ENCODE results near the gene ARHGEF10L.

Gene ARHGEF10L

DNA sequence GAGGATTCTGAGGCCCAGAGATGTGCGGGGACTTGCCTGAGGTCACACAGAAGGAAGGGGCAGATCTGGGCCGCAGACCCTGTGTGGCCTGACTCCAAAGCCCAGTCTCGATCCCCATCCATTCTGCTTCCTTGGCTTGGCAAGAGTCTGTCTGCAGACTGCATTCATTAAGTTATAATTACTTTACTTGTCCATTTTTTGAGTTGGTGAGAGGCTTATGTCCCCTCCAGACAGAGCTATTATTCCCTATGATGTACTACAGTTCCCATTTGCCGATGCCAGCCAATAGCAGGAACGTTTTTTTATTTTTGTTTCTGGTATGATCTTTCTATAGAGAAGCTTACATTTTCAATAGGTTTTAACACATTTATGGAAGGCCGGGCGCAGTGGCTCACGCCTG, 101.5 kb downstream of the ARHGEF10L start:
- TF ChIP-seq, protein P1, sequence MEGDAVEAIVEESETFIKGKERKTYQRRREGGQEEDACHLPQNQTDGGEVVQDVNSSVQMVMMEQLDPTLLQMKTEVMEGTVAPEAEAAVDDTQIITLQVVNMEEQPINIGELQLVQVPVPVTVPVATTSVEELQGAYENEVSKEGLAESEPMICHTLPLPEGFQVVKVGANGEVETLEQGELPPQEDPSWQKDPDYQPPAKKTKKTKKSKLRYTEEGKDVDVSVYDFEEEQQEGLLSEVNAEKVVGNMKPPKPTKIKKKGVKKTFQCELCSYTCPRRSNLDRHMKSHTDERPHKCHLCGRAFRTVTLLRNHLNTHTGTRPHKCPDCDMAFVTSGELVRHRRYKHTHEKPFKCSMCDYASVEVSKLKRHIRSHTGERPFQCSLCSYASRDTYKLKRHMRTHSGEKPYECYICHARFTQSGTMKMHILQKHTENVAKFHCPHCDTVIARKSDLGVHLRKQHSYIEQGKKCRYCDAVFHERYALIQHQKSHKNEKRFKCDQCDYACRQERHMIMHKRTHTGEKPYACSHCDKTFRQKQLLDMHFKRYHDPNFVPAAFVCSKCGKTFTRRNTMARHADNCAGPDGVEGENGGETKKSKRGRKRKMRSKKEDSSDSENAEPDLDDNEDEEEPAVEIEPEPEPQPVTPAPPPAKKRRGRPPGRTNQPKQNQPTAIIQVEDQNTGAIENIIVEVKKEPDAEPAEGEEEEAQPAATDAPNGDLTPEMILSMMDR (IDR thresholded peaks at IDR 0.05; ENCODE audit: insufficient read depth, low read depth, low read length, missing control alignments), result no peak
- no peak for DNase-seq (ENCODE audit: low read depth)
- no peak overlapping the region for H3K4me3 ChIP-seq (ENCODE audit: low read depth, low read length)

DNA sequence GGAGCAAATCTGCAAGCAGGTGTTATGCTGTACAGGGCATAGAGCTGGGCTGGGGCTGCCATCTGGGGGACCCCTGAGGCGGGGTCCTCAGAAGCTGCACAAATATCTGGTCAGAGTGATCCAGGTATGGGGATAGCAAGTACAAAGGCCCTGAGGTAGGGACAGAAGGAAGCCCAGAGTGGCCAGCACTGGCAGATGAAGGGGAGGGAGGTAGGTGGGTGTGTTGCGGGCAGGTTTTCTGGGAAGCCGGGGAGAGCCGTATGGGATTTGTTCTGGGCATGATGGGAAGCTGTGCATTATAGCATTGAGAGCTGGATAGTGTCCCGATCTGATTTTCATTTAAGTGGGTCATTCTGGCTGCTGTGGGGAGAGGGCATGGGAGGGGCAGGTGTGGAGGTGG, 102.7 kb downstream of the ARHGEF10L start:
- no peak overlapping the region for H3K4me3 ChIP-seq (ENCODE audit: low read depth, low read length)
- no peak for DNase-seq (ENCODE audit: low read depth)
- TF ChIP-seq, protein P1 (IDR thresholded peaks at IDR 0.05; ENCODE audit: insufficient read depth, low read depth, low read length, missing control alignments), result no peak

DNA sequence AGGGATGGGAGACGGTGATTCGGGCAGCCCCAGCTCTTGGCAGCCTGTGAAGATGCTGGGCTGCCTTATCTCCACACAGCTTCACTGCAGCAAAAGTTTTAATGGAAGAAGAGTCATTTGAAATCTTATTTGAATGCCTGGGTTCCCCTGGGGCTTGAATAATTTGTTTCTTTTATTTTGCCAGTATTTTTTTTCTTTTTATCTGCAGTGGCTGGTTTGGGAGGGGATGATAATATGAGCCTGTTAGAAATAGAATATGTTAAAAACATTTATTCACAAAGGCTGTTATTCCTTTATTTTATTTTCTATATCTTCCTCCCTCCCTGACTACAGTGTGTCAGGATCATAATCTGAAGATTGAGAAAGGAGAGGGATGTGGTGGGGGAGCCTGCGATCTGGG, 103.4 kb downstream of the ARHGEF10L start:
- no peak overlapping the region for H3K4me3 ChIP-seq (ENCODE audit: low read depth, low read length)
- TF ChIP-seq, protein P1 (IDR thresholded peaks at IDR 0.05; ENCODE audit: insufficient read depth, low read depth, low read length, missing control alignments), result no peak
- no peak for DNase-seq (ENCODE audit: low read depth)

DNA sequence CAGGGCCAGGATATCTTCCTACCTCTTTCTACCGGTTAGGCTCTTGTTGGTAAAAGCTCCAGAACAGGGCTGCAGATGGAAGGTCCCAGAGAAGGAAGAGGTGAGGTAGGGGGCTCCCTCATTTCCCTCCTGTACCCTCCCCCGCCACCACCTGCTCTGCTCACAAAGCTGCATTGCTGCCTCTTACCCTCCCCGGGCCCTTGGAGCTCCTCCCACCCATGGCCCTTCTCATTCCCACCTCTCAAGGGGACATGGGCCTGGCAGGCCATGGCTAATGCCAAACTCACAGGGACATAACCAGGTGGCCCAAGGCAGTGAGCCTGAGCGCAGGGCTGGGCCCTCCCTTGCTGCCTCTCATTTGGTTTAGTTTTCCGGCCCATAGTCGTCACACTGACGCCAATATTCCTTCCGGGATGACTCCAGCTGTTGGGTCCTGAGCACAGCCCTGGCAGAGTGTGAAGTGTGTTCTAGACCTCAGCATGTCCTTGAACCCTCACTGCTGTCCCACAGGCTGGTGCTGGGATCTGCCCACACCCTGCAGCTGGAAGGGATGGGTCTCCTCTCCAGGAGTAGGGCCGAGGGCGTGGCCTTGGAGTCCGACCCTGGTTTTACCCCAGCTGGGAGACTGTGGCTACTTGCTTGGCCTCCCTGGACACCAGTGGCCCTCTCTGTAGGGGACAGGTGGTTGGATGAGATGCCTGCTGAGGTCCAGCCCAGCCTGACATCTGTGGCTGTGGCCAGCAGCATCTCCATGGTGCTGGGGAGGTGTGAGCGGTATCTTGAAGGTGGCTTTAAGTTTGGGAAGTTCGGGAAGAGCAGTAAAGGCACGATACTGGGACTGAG, 104.6 kb downstream of the ARHGEF10L start:
- TF ChIP-seq, protein P1 (IDR thresholded peaks at IDR 0.05; ENCODE audit: insufficient read depth, low read depth, low read length, missing control alignments), result no peak
- no peak for DNase-seq (ENCODE audit: low read depth)
- no peak overlapping the region for H3K4me3 ChIP-seq (ENCODE audit: low read depth, low read length)

DNA sequence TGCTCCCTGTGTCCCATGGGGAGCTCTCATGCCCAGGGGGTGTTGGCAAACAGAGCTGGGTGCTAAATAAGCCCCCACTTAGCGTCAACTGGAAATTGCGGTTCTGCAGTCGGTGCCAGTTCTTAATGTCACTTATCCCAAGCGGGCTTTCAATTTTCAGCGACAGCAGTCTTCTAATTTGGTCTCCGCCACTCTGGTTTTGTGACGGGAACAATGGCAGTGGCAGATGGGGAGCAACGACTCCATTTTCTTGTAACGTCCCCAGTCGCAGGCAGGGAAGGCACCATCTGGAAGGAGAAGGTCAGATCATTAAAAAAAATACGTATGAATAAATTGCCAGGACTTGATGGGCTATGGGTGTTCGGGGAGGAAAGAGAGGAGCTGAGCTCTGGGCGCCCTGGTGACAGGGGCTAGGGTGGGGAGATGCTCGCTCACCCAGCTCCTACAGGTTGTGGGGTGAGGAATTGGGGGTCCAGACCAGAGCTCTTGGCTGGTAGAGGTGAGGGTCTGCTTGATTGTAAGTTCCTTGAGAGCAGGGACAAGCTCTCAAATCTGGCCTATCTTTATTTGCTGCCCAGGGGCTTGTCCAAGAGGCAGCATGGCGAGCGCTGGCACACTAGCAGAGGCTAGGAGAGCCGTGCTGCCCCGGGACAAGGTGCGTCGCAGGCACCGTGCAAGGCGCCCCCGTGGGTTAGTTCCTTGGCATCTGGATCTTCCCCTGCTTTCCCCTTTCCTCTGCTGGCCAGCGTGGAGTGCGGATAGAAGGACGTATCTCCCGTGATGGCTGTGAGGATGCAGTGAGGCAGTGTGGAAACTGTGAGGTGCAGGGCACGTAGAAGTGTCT, 105.8 kb downstream of the ARHGEF10L start:
- TF ChIP-seq, protein P1 (IDR thresholded peaks at IDR 0.05; ENCODE audit: insufficient read depth, low read depth, low read length, missing control alignments), result no peak
- H3K4me3 ChIP-seq (ENCODE audit: low read depth, low read length), result no peak overlapping the region
- DNase-seq (ENCODE audit: low read depth), result no peak

DNA sequence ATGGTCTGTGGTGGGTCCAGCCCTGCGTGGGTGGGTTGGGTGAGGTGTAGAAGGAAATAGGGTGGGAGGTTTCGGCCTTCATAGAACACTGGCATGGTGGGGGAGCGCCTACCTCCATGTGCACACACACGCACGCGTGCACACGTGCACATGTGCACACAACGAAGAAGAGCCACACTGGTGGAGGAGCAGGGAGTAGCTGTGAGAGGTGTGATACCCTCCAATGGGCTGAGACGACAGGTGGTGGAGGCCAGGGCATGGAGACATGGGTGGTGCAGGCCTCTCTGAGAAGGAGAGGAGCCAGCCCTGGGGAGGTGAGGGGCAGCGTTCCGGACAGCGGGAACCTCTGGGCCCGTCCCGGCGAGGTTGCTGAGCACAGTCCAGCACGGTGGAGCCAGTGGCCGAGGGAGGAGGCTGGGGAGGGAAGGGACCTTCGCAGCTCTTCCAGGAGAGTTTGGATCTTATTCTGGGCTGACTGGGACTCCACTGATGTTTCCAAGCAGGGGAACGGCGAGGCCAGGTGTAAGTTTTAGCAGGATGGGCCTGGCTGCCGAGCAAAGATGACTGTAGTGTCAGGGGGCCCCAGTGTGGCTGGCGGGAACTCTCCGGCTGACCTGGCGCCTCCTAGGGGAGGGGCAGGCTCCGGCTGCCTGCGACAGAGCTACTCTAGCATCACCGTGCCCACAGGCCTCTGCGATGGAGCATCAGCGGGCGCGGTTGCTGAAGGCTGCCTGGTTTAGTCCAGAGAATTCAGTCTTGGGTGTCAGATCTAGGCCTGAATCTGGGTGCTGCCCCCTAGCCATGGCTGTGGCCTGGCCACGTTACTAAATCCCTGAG, 107.2 kb downstream of the ARHGEF10L start:
- H3K4me3 ChIP-seq (ENCODE audit: low read depth, low read length), result no peak overlapping the region
- TF ChIP-seq, protein P1 (IDR thresholded peaks at IDR 0.05; ENCODE audit: insufficient read depth, low read depth, low read length, missing control alignments), result no peak
- no peak for DNase-seq (ENCODE audit: low read depth)
